SK-N-SH (cell line): ENCODE results near the gene FLRT1. TPM values are rescaled to one million over a fixed set of nuclear protein-coding genes. Genes with fewer than 3 reads are reported as not detected.

Experiments
- CTCF ChIA-PET: fragments of 300-600, 350-600 bp; formaldehyde crosslinking; extraction: SDS; loops from one replicate; lab custom pipeline; 2021; lab: Yijun Ruan, JAX
- POLR2A ChIA-PET: fragments of 350-600 bp; sonication (Branson Sonifier 250); formaldehyde crosslinking; extraction: SDS; loops from one replicate; lab custom pipeline; 2020; ENCODE audit warnings: antibody characterized with exemption, inconsistent platforms; lab: Yijun Ruan, JAX
- DNase-seq: peaks from one replicate; pipeline ENCODE4 v3.0.0; 2012
- H2AFZ ChIP-seq: fragments of 200-600 bp; sonication (generic); 2 replicates; pipeline ENCODE4 v1.8.1; 2016; ENCODE audit warnings: antibody characterized with exemption, mild to moderate bottlenecking, low read depth
- H3F3A ChIP-seq: fragments of 200-600 bp; sonication (generic); replicated peaks from 2 replicates; pipeline ENCODE3; 2016; ENCODE audit warnings: antibody characterized with exemption, mild to moderate bottlenecking; ENCODE audit not compliant: insufficient read depth
- H3K27ac ChIP-seq, 2 experiments: fragments of 200-500 bp in 1 of 2; fragments of 200-600 bp in 1 of 2; sonication (Bioruptor generic) in 1 of 2; sonication (generic), shearing (Covaris generic) in 1 of 2; 2 replicates each; pipeline versions ENCODE4 v1.5.1 to v1.6.1; 2014 to 2016; ENCODE audit warnings: low read depth in 2 of 2, inconsistent platforms in 1 of 2, low read length in 1 of 2, mild to moderate bottlenecking in 1 of 2, mixed read lengths in 1 of 2
- H3K27me3 ChIP-seq: fragments of 200-600 bp; sonication (generic), shearing (Covaris generic); 2 replicates; pipeline ENCODE4 v1.6.1; 2016; ENCODE audit warnings: mixed run types; ENCODE audit not compliant: insufficient read depth
- H3K36me3 ChIP-seq, 2 experiments: fragments of 200-500 bp in 1 of 2; fragments of 200-600 bp in 1 of 2; sonication (Bioruptor generic) in 1 of 2; sonication (generic) in 1 of 2; replicated peaks in 1 of 2; 2 replicates each; pipeline versions ENCODE3 to v1.5.1; 2014 to 2016; ENCODE audit warnings: low read length in 1 of 2, mild to moderate bottlenecking in 1 of 2; ENCODE audit not compliant: insufficient read depth in 2 of 2, control insufficient read depth in 1 of 2
- H3K4me1 ChIP-seq, 2 experiments: fragments of 200-500 bp in 1 of 2; fragments of 200-600 bp in 1 of 2; sonication (Bioruptor generic) in 1 of 2; sonication (generic), shearing (Covaris generic) in 1 of 2; 2 replicates each; pipeline versions ENCODE4 v1.5.1 to v1.6.1; 2014 to 2016; ENCODE audit warnings: low read depth in 1 of 2, low read length in 1 of 2, mixed run types in 1 of 2; ENCODE audit not compliant: insufficient read depth in 2 of 2, control insufficient read depth in 1 of 2
- H3K4me2 ChIP-seq: fragments of 200-600 bp; sonication (generic), shearing (Covaris generic); 2 replicates; pipeline ENCODE4 v1.6.1; 2017; ENCODE audit warnings: mixed run types
- H3K4me3 ChIP-seq, 2 experiments: fragments of 200-500 bp in 1 of 2; fragments of 200-600 bp in 1 of 2; sonication (Bioruptor generic) in 1 of 2; sonication (generic), shearing (Covaris generic) in 1 of 2; 2 replicates each; pipeline versions ENCODE4 v1.5.1 to v1.8.1; 2014 to 2016; ENCODE audit warnings: low read depth in 2 of 2, inconsistent platforms in 1 of 2, low read length in 1 of 2, mild to moderate bottlenecking in 1 of 2, mixed read lengths in 1 of 2, moderate library complexity in 1 of 2
- H3K79me2 ChIP-seq: fragments of 200-600 bp; sonication (generic); 2 replicates; pipeline ENCODE4 v1.8.1; 2017; ENCODE audit warnings: mild to moderate bottlenecking; ENCODE audit not compliant: insufficient read depth
- H3K9ac ChIP-seq: fragments of 200-600 bp; sonication (generic); 2 replicates; pipeline ENCODE4 v1.6.1; 2017; ENCODE audit warnings: mixed run types
- H3K9me2 ChIP-seq: fragments of 200-600 bp; sonication (generic); 2 replicates; pipeline ENCODE4 v1.6.1; 2017; ENCODE audit warnings: mixed run types
- H3K9me3 ChIP-seq: fragments of 200-600 bp; sonication (generic); 2 replicates; pipeline ENCODE4 v1.6.1; 2017; ENCODE audit warnings: mixed run types, mild to moderate bottlenecking, moderate library complexity
- H4K20me1 ChIP-seq: fragments of 200-600 bp; sonication (generic); 2 replicates; pipeline ENCODE4 v1.6.1; 2017; ENCODE audit warnings: mild to moderate bottlenecking, mixed run types; ENCODE audit not compliant: insufficient read depth
- CHD2 ChIP-seq: fragments of 150-350 bp; IDR thresholded peaks from 2 replicates; pipeline ENCODE4 v1.6.1; 2018; ENCODE audit warnings: low read length; ENCODE audit not compliant: partially characterized antibody
- EP300 ChIP-seq, 2 experiments: IDR thresholded peaks; 2 replicates each; pipeline versions ENCODE4 v1.4.0 to v1.6.1; 2012; ENCODE audit warnings: borderline replicate concordance in 1 of 2, low read depth in 1 of 2, low read length in 1 of 2
- FOXJ3 ChIP-seq: sonication (generic); formaldehyde crosslinking; IDR thresholded peaks from 2 replicates; pipeline ENCODE4 v1.5.1; 2020; ENCODE audit warnings: mild to moderate bottlenecking, missing genetic modification reagents
- GABPA ChIP-seq: IDR thresholded peaks from 2 replicates; pipeline ENCODE4 v1.4.0; 2012; ENCODE audit warnings: low read depth, mild to moderate bottlenecking
- GATA2 ChIP-seq: sonication (generic); formaldehyde crosslinking; IDR thresholded peaks from 2 replicates; pipeline ENCODE4 v1.5.0; 2020; ENCODE audit warnings: mild to moderate bottlenecking, missing genetic modification reagents
- MEF2A ChIP-seq: IDR thresholded peaks from 2 replicates; pipeline ENCODE4 v1.4.0; 2012; ENCODE audit warnings: low read depth, borderline replicate concordance
- RAD21 ChIP-seq: IDR thresholded peaks from 2 replicates; pipeline ENCODE4 v1.6.1; 2012; ENCODE audit warnings: mild to moderate bottlenecking, low read length
- RCOR1 ChIP-seq: fragments of 150-350 bp; IDR thresholded peaks from 2 replicates; pipeline ENCODE4 v1.6.1; 2017; ENCODE audit warnings: antibody characterized with exemption, low read length
- SMC3 ChIP-seq: IDR thresholded peaks from 2 replicates; pipeline ENCODE4 v1.6.1; 2012; ENCODE audit warnings: low read depth, low read length, improper control_type of control experiment
- TCF12 ChIP-seq: IDR thresholded peaks from 2 replicates; pipeline ENCODE4 v1.4.0; 2012
- WGBS: methylation state at CpG from one replicate; pipeline ENCODE4 v1.1.6; 2017; ENCODE audit warnings: low lambda C conversion rate; 5-methylcytosine and 5-hydroxymethylcytosine counted together
- polyA plus RNA-seq, 3 experiments: library from polyadenylated mRNA; depleted of rRNA; stranded (reverse); fragments of >200 nt; gene quantifications; 2 replicates each; pipeline ENCODE4 v1.2.3, GENCODE V29; 2012

Gene FLRT1
- polyA plus RNA-seq, 1 of the 3 experiments (the other 2 are of a cell fraction), result 0.03 TPM

DNA sequence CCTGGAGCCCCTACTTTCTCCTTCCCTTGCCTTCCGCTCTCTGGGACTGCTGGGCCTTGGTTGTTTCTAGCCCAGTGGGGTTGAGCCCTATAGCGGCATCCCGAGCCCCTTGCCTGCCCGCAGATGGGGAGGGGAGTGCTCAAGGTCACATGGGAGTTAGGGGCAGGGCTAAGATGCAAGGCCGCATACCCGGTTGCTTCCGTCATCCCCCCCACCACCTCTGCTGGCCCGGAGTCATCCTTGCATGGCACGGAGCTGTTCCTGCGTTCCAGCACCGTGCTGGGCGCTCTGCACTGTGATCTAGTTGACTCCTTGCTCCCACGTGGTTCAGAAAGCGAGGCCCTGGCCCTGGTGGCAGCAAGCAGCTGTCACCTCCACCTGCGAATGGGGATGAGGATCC lies 18.0 kb downstream of the FLRT1 start:
- Histone ChIP-seq H3K27me3 (no peaks in the 10 kb centered on the region), H3K9me2 (no peaks in the 10 kb centered on the region), H3K27ac (peak overlapping the region in 1 of 2 experiments; percentile 100; a peak in 2 of 4 replicates), H3K4me3 (no peak overlapping the region), H2AFZ (no peak overlapping the region), H3K9me3 (no peaks in the 10 kb centered on the region), H3K36me3 (no peaks in the 10 kb centered on the region), H3K79me2 (no peaks in the 10 kb centered on the region), H3K4me2 (no peak overlapping the region), H3K9ac (no peak overlapping the region), H4K20me1 (no peaks in the 10 kb centered on the region), H3K4me1 (peaks cover 4 to 94% of the 10 kb centered on the region in 2 experiments; a peak in 2 of 4 replicates), H3F3A (no peaks in the 10 kb centered on the region)
- WGBS, result 98% methylated on average over 10 of the region's 15 CpGs
- DNase-seq, result no peak
- POLR2A ChIA-PET, result no interaction called here
- no peak for TF ChIP-seq TCF12
- CTCF ChIA-PET, result interaction anchor here (1.0 to 1.3 kb wide), 2 partner anchors 94 to 100 kb away, joined by 3 read pairs; no protein-coding TSS in a partner anchor

DNA sequence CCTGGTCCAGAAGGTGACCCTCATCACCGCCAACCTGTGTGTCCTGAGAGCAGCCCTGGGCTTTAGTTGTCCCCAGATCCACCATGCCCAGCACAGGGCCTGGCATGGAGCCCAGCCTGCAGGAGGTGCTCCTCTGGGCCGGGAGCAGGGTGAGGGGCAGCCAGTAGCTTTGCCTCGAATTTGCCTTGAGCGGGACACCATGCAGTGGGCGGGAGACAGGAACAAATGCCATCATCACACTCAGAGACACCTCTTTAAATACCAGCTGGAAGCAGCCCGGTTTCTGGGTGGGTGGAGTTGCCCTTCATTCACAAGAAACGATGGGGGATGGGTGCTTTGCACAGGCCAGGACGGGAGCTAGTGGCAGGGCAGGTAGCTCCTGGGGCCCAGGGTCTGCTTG lies 19.3 kb downstream of the FLRT1 start:
- no peaks in the 10 kb centered on the region for H3K9me2 ChIP-seq
- DNase-seq, result no peak
- peak overlapping the region in 1 of 2 experiments; percentile 100; a peak in 2 of 4 replicates for H3K27ac ChIP-seq
- POLR2A ChIA-PET, result interaction anchor here (0.6 to 1.6 kb wide), 3 partner anchors 10 to 269 kb away, joined by 4 to 8 read pairs (median 4); no protein-coding TSS in a partner anchor
- WGBS, result 65% methylated on average over 7 of the region's 8 CpGs
- no peaks in the 10 kb centered on the region for H4K20me1 ChIP-seq
- H3K79me2 ChIP-seq, result no peaks in the 10 kb centered on the region
- peaks cover 4 to 95% of the 10 kb centered on the region in 2 experiments; a peak in 3 of 4 replicates for H3K4me1 ChIP-seq
- H3K27me3 ChIP-seq, result no peaks in the 10 kb centered on the region
- no peak overlapping the region for H2AFZ ChIP-seq
- no peaks in the 10 kb centered on the region for H3K9me3 ChIP-seq
- H3K4me3 ChIP-seq, result no peak overlapping the region
- CTCF ChIA-PET, result interaction anchor here (0.8 to 2.9 kb wide), 3 partner anchors 14 to 98 kb away, joined by 3 to 12 read pairs (median 3); no protein-coding TSS in a partner anchor
- no peaks in the 10 kb centered on the region for H3K36me3 ChIP-seq
- TF ChIP-seq MEF2A (no peak), RCOR1 (peak; percentile 22; the same call in 1 of the 2 replicates), SMC3 (no peak), GABPA (no peak)
- no peak overlapping the region for H3K4me2 ChIP-seq
- H3F3A ChIP-seq, result no peaks in the 10 kb centered on the region
- H3K9ac ChIP-seq, result no peak overlapping the region

DNA sequence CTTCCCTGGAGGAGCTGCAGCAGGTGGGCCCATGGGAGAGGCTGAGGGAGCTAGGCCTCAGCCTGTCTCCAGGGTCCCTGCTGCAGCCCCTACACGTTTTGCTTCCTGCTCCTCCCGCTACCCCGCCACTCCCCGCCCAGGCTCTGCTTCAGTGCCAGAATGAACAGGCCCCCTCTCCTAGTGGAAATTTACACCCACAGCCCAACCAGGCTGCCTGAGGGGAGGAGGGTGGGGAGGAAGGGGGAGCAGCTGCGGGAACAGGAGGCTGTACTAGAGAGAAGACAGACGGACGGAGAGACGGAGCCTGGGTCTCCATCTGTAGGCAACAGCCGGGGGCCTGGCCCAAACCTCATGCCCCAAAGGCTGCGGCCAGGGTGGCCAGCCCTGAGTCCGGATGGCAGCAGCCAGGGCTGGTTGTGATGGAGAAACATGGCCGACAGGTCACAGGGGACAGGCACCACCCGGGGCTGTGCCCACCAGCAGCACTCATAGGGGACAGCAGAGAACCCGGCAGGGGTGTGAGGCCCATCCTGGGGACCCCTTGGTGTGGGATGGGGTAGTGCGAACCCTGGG lies 20.6 kb downstream of the FLRT1 start:
- Histone ChIP-seq H3K4me3 (no peak overlapping the region), H2AFZ (no peak overlapping the region), H4K20me1 (no peaks in the 10 kb centered on the region), H3K4me1 (peaks cover 4 to 96% of the 10 kb centered on the region in 2 experiments; a peak in 3 of 4 replicates), H3K9me3 (no peaks in the 10 kb centered on the region), H3F3A (no peaks in the 10 kb centered on the region), H3K27ac (peak overlapping the region in 1 of 2 experiments; percentile 100; a peak in 2 of 4 replicates), H3K79me2 (no peaks in the 10 kb centered on the region), H3K36me3 (no peaks in the 10 kb centered on the region)
- CTCF ChIA-PET, result interaction anchor here (1.0 to 2.9 kb wide), 5 partner anchors 16 to 92 kb away, joined by 3 to 12 read pairs (median 4); no protein-coding TSS in a partner anchor
- 89% methylated on average over 9 of the region's 15 CpGs for WGBS
- TF ChIP-seq GATA2 (CRISPR knock-in tag), result no peak
- TF ChIP-seq RCOR1, result peak; percentile 73
- TF ChIP-seq TCF12, result no peak
- peak in 1 of 2 experiments; percentile 81; a peak in 2 of 4 replicates for TF ChIP-seq EP300 (IDR thresholded peaks at IDR 0.05; ENCODE audit: borderline replicate concordance in 1 of 2, low read depth in 1 of 2, low read length in 1 of 2)
- TF ChIP-seq RAD21, result peak; percentile 21
- 0 out of 2 replicates have a peak, but pooled peaks have one; percentile 41 for TF ChIP-seq FOXJ3 (CRISPR knock-in tag)
- TF ChIP-seq CHD2, result peak; percentile 35
- TF ChIP-seq, all 33 proteins: peak for 5
- POLR2A ChIA-PET, result interaction anchor here (0.9 to 1.6 kb wide), 5 partner anchors 10 to 93 kb away, joined by 3 to 8 read pairs (median 4); no protein-coding TSS in a partner anchor
- no peak overlapping the region for H3K4me2 ChIP-seq
- no peaks in the 10 kb centered on the region for H3K27me3 ChIP-seq
- H3K9ac ChIP-seq, result no peak overlapping the region
- H3K9me2 ChIP-seq, result no peaks in the 10 kb centered on the region
- DNase-seq, result peak; percentile 62
